HG02571 (cell line): ENCODE results near the gene PRDX5.
"Not testable (repeated sequence)": the region's sequence is repeated elsewhere in the genome, so short reads cannot be mapped to it uniquely, and the experiment has no call there.

ENCODE experiments used
- ATAC-seq: cut with Tn5 transposase; IDR thresholded peaks from one replicate; pipeline ENCODE4 v1.9.1; 2021; ENCODE audit warnings: mild to moderate bottlenecking, moderate library complexity; ENCODE audit not compliant: unreplicated experiment

Gene PRDX5

GRCh38 chr11:64305075-64305690, 12.7 kb upstream of the PRDX5 start, which contains the start of gene ESRRA:
TSS of gene ESRRA (plus strand) at chr11:64305524. CDS start at chr11:64307180, 1,656 bp downstream.
- peak; percentile 63 for ATAC-seq

- peak; percentile 22 for ATAC-seq
Observed at GRCh38 chr11:64305691-64306562, 12.0 kb upstream of the PRDX5 start.

GRCh38 chr11:64306563-64306875, 11.4 kb upstream of the PRDX5 start:
- ATAC-seq, result no peak

- ATAC-seq, result no peak
Observed at GRCh38 chr11:64306876-64307622, 10.9 kb upstream of the PRDX5 start.

- not testable (repeated sequence) for ATAC-seq
Observed at GRCh38 chr11:64307795-64308194, 10.1 kb upstream of the PRDX5 start.

- no peak for ATAC-seq
Observed at GRCh38 chr11:64312947-64313346, 5.0 kb upstream of the PRDX5 start.

GRCh38 chr11:64313491-64314145, 4.3 kb upstream of the PRDX5 start:
- no peak for ATAC-seq

GRCh38 chr11:64314146-64314804, 3.6 kb upstream of the PRDX5 start:
- no peak for ATAC-seq

GRCh38 chr11:64314805-64315561, 2.9 kb upstream of the PRDX5 start:
- no peak for ATAC-seq

- ATAC-seq, result not testable (repeated sequence)
Observed at GRCh38 chr11:64315667-64316526, 2.0 kb upstream of the PRDX5 start.

- no peak for ATAC-seq
Observed at GRCh38 chr11:64316672-64317324, 1.1 kb upstream of the PRDX5 start.

GRCh38 chr11:64317325-64317960, 478 bp upstream of the PRDX5 start, which contains the start of gene TRMT112:
TSS of gene TRMT112 (minus strand) at chr11:64317559. CDS start at chr11:64317526, 33 bp downstream.
- ATAC-seq, result peak; percentile 59

- no peak for ATAC-seq
Observed at GRCh38 chr11:64318766-64319761, 1.1 kb downstream of the PRDX5 start.

GRCh38 chr11:64320556-64320955, 2.6 kb downstream of the PRDX5 start:
- no peak for ATAC-seq

GRCh38 chr11:64321026-64321425, 3.1 kb downstream of the PRDX5 start:
- no peak for ATAC-seq

- ATAC-seq, result no peak
Observed at GRCh38 chr11:64321533-64321932, 3.6 kb downstream of the PRDX5 start.

GRCh38 chr11:64322925-64323260, 5.0 kb downstream of the PRDX5 start:
- no peak for ATAC-seq
